ACHN (cell line): ENCODE results near the gene CTDSPL2.

Source experiments
- DNase-seq: peaks from one replicate; pipeline ENCODE4 v3.0.0-alpha.2; 2015
- in situ Hi-C: cut with HindIII; loops from 2 replicates; pipeline ENCODE4 v1.10.0; 2017; ENCODE audit warnings: low sequenced_read_pairs, low pct_ligation_motif_present, low pct_unique_long_range_greater_than_20kb

Gene CTDSPL2

GRCh38 chr15:44569316-44569715 lies 141.9 kb downstream of the CTDSPL2 start:
- no peak for DNase-seq

GRCh38 chr15:44570361-44570760 lies 142.9 kb downstream of the CTDSPL2 start:
- in situ Hi-C loops, result no loop called here
- DNase-seq, result no peak

More at GRCh38 chr15:44569316-44569715, 141.9 kb downstream of the CTDSPL2 start:
- in situ Hi-C loops, result no loop called here

- no peak for DNase-seq
- in situ Hi-C loops, result no loop called here
These were observed 146.0 kb downstream of the CTDSPL2 start for GRCh38 chr15:44573386-44573785.

GRCh38 chr15:44574734-44575133 lies 147.3 kb downstream of the CTDSPL2 start:
- in situ Hi-C loops, result no loop called here
- no peak for DNase-seq
